Peyer's patch (tissue), 4 donors: ENCODE data around the gene AEN.

Experiments used
- CTCF ChIP-seq, 6 experiments: fragments of 450-650 bp in 4 of 6; fragments of 200-600 bp in 2 of 6; sonication (generic) in 1 of 6; IDR thresholded peaks; one replicate each; pipeline ENCODE4 v1.5.1; 2017 to 2019; ENCODE audit warnings: antibody characterized with exemption in 6 of 6, mild to moderate bottlenecking in 3 of 6, moderate library complexity in 1 of 6
- POLR2A ChIP-seq, 2 donors: fragments of 450-650 bp; IDR thresholded peaks; one replicate each; pipeline ENCODE4 v1.5.1; 2017; ENCODE audit warnings: antibody characterized with exemption in 2 of 2, mild to moderate bottlenecking in 2 of 2, moderate library complexity in 2 of 2

- TF ChIP-seq CTCF (IDR thresholded peaks at IDR 0.05) = no peak
- no peak for TF ChIP-seq POLR2A (IDR thresholded peaks at IDR 0.05)
Measured at GRCh38 chr15:88637436-88637835, 16.3 kb downstream of the AEN start.
